ENCODE measurements around the gene CCL15.

GRCh38 chr17:35963663-35964062 lies 37.7 kb downstream of the CCL15 start:
- TF ChIP-seq JUN (IDR thresholded peaks at IDR 0.05; ENCODE audit: borderline replicate concordance, insufficient read depth, insufficient read length, low read depth) (no peak), POLR2A (IDR thresholded peaks at IDR 0.05; ENCODE audit: low read depth, low read length) (no peak), MYC (IDR thresholded peaks at IDR 0.05; ENCODE audit: low read depth, low read length) (no peak), CTCF (IDR thresholded peaks at IDR 0.05; ENCODE audit: extremely low read depth in 1 of 2, insufficient read depth in 1 of 2, low read depth in 1 of 2, low read length in 2 of 2) (no peak), POLR2AphosphoS5 (IDR thresholded peaks at IDR 0.05; ENCODE audit: insufficient read depth, low read depth, low read length) (no peak), EZH2 (IDR thresholded peaks at IDR 0.05; ENCODE audit: borderline replicate concordance, low read depth, low read length, severe bottlenecking) (no peak), MAX (IDR thresholded peaks at IDR 0.05; ENCODE audit: insufficient read depth, insufficient read length) (no peak), FOS (IDR thresholded peaks at IDR 0.05; ENCODE audit: borderline replicate concordance, insufficient read depth, low read length) (no peak)

Measured in endothelial cell of umbilical vein (primary cell).